UCSD-AML1 (cell line): ENCODE results near the gene ZNF23.

Experiments
- DNase-seq: peaks from one replicate; lab custom pipeline; 2025; ENCODE audit not compliant: unreplicated experiment; lab: John Stamatoyannopoulos, UW

Gene ZNF23

DNA sequence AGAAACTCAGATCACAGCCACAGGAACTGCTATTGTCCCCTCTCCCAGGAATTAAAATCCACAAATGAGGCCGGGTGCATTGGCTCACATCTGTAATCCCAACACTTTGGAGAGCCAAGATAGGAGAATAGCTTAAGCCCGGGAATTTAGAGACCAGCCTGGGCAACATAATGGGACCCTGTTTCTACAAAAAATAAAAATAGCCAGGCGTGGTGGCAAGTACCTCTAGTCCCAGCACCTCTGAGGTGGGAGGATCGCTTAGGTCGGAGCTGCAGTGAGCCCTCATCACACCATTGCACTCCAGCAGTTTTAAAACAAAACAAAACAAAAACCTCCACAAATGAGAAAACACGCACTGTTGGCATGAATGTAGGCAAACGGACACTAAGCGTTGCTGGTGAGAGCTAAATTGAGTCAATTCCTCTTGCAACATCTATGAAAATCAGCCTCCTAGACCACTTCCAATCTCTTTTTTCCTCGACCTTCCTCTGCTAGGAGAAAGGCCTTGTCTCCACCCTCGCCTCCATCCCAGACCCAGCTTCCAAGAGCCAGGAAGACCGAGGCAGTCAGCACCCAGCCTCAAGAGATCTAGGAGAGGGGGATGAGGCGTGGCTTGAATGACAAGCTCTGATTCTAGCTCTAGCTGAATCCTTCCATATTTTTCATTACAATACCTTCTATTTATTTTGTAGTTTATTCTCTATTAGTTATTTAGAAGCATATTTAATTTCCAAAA is 35.0 kb downstream of the ZNF23 start:
- DNase-seq: no peak

DNA sequence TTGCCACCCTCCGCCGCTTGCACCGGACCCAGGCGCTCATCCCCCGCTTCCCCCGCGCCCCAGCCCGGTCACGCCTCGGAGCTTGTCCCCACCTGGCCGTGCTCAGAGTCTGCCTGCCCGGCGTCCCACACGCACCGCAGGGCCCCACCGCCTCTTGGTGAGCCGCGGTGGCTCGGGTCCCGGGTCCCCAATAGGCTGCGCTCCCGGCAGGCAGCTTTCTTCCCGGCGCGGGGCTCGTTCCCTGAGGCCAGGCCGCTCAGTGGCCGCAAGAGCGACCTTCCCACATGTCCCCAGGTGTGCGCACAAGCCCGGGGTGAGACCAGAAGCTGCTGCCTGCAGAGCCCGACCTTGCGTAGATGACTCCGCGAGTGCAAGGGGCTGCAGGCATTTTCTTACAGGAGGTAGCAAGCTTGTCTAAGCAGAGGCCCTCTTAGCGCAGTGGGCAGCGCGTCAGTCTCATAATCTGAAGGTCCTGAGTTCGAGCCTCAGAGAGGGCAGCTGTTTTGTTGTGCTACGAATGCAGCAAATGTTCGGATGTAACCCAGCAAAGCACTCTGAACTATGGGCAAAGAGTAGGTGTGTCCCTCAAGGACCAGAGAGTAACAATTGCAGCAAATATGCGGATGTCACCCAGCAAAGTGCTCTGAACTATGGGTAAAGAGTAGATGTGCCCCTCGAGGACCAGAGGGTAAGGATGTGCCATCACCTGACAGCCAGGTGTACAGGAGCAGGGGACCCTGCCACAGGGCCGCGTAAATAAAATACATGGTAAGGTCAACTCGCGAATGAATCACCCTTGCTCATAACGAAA is 35.8 kb downstream of the ZNF23 start:
- peak; percentile 58 for DNase-seq

DNA sequence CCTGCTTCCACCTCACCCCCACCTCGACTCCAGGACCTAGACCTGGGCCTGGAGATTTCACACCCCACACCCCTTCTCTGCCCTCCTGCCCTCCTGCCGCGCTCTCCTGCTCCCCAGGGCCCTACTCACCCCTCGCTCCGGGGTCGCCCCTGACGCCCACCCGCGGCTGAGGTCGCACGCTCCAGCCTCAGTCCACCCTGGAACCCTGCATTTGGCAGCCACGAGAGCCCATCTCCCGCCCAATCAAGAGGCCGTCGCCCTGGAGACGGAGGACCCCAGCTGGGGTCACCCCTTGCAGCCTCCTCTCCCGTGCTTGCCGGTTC is 36.3 kb downstream of the ZNF23 start:
- no peak for DNase-seq

DNA sequence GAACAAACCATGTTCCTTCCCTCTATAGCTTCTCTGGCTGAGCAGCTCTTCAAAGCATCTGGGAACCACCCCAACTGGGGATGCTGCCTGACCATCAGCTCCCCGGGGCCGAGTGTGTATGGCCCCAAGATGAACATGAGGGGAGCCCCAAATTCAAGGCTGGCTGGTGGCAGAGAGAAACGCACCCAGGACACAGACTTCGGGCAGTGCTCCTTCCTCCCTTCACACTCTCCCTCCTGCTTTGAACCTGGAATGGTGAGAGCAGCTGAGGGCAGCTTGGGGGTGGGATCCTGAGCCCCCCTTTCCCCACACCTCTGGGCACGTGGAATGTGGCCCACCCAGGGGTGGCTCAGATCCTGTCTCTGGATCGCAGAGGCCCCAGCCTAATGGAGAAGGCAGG is 37.4 kb downstream of the ZNF23 start:
- no peak for DNase-seq

DNA sequence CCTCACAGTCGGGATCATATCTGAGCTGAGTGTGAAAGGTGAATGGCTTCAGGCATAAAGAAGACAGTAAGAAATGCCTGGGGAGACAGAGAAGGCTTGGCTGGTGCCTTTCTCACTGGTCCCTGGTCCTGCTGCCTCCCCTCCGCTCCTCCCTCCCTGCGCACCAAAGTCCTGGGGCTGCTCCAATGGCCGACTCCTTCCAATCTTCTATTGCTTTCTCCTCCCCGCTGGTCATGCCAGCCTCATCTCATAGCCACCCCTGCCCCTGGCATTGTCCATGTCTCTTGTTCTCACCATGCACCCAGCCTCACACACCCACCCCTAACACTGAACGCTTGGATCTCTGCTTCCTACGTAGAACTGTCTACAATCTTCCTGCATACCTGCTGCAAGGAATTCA is 38.2 kb downstream of the ZNF23 start:
- no peak for DNase-seq

DNA sequence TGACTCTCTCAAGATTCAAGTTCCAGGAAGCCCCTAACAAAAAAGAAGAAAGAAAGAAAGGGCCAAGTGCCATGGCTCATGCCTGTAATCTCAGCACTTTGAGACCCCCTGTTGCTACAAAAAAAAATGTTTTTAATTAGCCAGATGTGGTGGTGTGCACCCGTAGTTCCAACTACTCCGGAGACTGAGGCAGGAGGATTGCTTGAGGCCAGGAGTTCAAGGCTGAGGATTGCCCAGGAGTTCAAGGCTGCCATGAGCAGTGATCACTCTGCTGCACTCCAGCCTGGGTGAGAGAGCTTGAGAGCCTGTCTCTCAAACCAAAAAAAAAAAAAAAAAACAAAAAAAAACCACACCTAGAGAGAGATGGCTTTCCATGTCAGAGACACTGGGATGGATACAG is 39.0 kb downstream of the ZNF23 start:
- no peak for DNase-seq

DNA sequence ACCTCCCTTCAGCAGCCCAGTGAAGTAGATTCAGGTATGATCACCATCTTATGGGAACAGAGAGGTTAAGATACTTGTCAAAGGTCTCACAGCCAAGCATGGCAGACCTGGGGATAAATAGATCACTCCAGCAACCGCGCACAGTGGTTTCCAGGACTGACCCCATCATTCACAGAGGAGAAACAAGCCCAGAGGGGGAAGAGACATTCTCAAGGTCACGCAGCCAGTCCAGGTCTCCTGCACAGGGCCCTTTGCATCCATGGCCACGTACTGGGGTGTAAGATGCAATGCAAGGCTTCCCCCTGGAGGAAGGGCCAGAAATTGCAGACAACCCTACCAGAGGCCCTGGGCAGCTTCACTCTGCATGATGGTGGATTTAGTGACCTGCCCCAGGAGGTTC is 40.1 kb downstream of the ZNF23 start:
- peak; percentile 34 for DNase-seq

DNA sequence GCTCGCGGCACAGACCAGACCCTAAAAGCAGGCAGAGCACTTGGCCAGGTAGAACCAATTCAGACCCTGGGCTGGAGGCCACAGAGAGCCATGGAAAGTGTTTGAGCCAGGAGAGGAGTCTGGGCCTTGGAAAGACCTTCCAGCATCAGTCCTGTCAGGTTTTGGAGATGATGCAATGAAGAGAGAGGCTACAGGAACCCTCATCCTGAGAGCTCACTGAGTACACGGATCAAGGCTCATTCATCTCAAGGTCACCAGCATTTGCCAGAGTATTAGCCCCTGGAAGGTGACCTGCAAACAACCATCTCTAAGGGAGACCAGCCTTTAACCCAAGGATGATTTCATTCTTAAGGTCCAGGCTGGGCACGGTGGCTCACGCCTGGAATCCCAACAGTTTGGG is 48.0 kb downstream of the ZNF23 start:
- DNase-seq: no peak

DNA sequence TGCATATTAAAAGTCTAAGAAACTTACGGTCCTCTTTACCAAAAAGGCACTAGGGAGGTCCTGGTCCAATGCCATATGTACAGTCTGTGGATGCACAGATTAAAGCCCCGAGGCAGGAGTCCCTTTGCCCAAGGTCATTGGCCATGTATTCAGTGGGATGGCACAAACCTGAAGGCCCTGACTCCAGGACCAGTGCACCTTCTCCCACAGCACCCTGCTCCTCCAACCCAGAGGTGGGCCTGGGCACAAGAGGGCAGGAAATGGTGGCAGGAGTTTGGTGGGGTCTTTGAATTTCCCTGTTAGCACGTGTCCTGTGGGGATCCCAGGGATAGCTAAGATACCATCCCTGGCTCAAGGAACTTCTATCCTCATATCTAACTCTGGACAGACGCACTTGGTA is 48.7 kb downstream of the ZNF23 start:
- DNase-seq: no peak

DNA sequence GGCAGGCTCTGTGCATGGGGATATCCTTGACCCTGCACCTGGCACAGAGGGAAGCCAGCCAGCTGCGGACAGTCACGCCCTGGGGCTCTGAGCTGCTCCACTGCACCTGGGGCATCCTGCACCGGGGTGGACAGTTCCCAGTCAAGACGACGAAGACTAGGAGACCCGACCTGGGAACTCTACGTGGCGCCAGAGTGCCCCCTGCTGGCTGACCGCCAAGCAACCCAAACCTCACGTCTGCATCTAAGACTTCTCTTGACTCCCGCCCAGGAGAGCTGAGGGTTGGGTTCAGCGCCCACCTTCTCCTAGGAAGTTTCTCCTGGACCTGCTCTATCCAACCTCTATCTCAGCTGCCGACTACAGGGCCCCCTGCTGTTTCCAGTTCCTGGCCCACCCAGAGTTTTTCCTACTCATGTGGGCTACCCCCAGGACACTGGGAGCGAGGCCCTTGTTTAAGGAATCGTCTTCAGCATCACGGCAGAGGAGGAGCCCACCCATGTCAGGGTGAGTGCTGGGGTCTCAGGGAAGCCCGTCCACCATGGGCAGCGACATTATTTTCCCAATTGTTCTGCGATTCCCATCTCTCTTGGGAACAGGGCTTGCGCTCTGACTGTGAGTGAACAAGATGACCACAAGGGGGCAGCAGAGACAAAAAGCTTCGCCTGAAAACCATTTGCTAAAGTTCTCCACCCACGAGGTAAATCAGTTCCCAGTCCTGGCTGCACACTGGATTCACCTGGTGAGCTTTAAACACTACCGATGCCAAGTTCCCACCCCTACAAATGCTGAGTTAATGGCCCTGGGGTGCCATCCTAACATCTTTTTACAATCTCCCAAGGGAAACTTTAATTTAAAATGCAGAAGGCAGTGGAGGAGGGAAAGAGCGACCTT is 49.5 kb downstream of the ZNF23 start:
- DNase-seq: peak; percentile 64

DNA sequence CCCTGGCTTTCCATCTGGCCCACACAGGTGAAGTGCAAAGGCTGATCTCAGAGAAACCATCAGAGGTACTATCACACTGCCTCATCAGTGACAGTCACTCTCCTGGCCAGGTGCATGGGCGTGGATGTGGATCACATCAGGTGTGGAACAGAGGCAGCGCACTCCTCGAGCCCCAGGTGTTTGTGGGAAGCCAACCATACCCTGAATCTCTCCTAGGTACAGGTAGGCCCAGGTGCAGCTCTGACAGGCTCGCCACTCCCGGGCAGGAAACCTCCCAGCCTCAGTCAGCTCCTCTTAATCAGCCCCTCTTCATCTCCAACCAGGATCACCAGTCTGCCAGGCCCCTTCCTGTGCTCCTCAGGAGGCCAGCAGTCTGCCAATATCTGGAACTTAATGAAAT is 51.9 kb downstream of the ZNF23 start:
- DNase-seq: no peak

DNA sequence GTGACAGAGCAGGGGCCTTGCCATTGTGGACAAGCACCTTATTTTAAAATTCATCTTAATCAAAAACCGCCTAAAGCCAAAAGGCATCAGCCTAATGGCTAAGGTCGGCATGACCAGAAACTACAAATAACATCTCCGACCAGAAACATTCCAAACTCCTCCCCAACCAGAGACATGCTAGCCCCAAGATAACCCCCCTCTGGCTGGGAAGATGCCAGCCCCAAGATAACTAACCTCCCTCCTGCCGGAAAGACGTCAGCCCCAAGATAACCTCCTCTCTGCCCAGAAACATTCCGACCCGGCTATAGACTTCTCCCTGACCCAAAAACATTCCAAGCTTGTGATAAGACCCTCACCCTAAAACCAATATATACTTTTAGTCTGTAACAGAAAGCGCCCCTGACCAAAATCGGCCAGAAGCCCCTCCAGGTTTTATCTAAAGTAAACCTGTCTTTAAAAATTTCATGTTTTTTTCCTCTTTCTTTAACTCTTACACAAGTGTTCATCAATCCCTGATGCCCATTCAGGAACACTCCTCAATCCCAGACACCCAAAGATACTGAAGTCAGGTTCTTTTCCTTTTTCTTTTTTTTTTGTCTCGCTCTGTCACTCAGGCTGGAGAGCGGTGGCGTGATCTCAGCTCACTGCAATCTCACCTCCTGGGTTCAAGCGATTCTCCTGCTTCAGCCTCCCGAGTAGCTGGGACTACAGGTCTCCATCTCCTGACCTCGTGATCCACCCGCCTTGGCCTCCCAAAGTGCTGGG is 52.9 kb downstream of the ZNF23 start:
- no peak for DNase-seq

DNA sequence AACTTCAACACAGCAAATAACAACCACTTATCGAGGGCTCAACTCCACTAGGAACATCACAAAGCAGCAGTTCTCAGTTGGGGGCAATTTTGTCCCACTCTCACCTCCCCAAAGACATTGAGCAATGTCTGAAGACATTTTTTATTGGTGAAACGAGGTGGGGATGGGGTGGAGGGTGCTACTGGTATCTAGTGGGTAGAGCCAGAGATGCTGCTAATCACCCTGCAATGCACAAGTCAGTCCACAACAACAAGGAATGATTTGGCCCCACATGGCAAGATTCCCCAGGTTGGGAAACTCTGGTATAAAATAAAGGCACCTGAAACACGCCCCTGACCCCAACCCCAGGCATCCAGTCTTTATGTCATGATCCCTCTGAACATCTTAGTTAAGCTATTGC is 53.5 kb downstream of the ZNF23 start:
- DNase-seq: no peak

DNA sequence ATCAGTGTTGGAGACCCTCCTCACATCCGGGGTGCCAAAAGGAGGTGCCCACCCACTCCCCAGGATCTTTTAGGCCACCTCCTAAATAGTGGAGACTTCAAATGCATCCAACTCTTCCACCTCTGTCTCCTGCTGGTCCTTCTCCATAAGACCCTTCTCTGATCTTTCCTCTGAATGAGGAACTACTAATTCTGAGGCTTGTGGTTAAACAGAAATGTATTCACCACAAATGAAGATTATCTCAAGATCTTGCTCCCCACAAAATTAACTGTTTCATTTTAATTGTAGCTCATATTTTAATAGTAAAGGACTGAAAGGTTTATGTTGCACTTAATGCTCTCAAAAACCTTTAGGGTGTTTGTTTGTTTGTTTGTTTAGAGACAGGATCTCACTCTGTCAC is 54.3 kb downstream of the ZNF23 start:
- DNase-seq: no peak

DNA sequence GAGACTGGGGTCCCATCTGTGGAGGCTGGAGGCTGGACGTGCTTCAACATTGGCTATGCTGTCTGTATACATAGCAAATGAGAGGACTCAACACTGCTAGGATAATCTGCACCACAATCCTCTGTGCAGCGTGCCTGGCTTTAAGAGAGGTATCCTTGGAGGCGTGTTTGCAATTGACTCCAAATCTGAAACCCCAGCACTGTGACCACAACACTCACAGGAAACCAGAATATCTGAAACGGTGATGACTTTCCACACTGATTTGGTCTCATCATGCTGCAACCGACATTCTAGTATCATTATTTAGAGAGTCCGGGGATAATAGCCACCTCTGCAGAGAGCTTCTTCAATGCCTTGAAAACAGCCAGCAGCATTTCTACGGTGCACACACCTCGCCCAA is 55.3 kb downstream of the ZNF23 start:
- no peak for DNase-seq

DNA sequence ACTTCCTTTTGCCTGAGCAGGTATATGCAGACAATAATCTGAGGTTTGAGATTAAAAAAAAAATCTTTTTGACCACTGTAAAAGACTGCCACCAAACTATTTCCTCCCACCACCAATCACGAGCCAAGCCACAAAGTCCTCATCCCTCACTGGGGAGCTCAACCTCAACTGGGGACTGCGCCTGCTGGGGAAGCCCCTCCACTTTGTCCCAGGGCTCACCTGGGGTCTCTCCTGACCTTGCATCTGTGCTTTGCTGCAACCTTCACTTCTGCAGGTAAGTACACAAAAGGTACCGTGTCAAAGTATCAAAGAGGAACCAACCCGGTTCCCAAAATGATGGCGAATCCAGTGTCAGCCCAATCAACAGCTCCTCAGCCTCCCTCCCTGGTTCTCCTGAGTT is 55.7 kb downstream of the ZNF23 start:
- no peak for DNase-seq

DNA sequence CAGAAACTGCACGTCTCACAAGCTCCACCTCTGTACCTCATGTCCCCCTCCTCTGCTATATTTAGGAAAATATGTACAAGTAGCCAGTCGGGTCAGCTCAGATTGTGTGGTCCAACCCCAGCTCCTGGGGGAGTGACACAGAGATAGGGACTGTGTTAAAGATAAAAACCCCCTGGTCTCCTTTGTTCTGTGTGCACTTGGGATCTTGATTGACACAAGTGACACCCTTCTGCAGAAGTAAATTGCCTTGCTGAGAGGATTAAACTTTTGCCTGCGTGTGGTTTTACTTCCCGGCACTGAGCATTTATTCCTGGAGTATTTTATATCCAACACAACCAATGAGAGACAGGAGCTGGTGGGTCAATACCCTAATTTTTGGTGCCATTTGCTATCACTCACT is 57.7 kb downstream of the ZNF23 start:
- DNase-seq: no peak

DNA sequence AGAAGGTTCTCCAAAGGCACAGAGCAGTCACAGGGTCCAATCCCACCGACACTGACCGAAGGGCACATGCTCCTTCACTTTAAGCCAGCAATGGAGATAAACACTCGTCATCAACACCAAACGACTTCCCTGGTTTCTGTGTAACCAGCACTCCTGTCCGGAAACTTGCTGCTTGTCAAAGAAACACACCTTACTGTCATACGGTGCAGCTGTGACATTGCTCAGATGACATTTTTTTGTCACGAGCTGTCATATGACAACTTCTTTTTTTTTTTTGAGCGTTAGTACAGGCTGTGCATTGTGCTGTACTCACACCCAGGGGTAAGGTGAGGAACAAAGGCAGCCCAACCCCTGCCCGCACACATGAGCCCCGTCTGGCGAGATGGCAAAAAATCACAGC is 59.4 kb downstream of the ZNF23 start:
- DNase-seq: no peak

DNA sequence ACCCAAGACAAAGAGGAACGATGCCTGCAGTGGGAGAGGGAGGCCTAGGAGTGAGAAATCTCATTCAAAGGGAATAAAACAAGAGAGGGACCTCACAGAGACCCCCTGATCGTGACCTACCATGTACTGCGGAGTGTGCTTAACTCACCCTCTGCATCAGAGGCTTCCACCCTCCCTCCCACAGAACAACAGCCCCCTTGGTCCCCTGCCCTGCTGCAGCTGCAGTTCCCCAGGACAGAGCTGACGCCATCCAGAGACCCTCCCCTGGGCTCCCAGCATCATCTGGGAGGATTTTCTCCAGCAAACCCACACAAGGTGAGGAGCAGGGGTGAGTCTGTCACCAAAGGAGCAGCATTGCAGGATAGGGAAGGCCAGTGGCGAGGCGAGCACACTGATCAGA is 60.0 kb downstream of the ZNF23 start:
- no peak for DNase-seq

DNA sequence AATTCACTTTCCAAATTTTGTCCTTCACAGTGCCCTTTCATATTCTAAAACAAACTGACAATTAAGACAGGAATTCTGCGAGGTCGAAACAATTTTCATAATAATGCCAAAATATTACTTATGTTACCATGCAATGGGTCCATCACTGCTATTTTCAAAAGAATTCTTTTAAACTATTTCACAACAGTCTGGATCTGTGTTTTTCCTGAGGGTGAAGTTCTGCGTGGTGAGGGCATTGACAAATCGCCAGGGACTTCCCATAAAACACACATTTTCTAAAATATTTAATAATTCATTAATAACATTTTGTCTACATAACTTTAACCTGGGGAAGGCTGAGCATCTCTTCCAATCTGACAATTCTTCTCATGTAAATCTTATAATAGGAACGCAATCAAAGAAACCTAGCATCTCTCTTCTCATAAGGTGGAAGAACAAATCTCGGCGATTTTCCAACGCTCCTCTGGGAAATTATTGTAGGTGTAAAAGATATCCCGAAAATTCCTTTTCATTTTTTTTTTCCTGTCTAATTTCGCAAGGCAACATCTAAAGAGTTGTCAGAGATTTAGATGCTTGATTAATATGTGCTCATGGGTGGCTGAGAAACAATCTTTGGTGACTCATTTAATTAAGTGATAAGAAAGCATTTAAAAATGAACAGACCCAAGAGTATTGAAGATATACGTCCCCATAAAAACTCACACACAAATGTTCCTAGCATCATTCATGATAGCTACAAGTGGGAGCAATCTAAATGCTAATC is 62.1 kb downstream of the ZNF23 start:
- no peak for DNase-seq
